NCI-H1417 treated with DMSO at 0.1 percent for 48 hours (cell line): ENCODE measurements around the gene TTC19.

ENCODE experiments used
- DNase-seq: peaks from one replicate; lab custom pipeline; 2025; lab: John Stamatoyannopoulos, UW

The TTC19 gene

GRCh38 chr17:15999141-15999973 lies at the start of gene TTC19, which contains the start of gene ZSWIM7:
TTC19 (plus strand) TSS chr17:15999824; CDS start chr17:15999849, 25 bp downstream.
ZSWIM7 (minus strand) TSS chr17:15999704; CDS start chr17:15999594, 110 bp downstream.
- peak; percentile 52 for DNase-seq

DNA sequence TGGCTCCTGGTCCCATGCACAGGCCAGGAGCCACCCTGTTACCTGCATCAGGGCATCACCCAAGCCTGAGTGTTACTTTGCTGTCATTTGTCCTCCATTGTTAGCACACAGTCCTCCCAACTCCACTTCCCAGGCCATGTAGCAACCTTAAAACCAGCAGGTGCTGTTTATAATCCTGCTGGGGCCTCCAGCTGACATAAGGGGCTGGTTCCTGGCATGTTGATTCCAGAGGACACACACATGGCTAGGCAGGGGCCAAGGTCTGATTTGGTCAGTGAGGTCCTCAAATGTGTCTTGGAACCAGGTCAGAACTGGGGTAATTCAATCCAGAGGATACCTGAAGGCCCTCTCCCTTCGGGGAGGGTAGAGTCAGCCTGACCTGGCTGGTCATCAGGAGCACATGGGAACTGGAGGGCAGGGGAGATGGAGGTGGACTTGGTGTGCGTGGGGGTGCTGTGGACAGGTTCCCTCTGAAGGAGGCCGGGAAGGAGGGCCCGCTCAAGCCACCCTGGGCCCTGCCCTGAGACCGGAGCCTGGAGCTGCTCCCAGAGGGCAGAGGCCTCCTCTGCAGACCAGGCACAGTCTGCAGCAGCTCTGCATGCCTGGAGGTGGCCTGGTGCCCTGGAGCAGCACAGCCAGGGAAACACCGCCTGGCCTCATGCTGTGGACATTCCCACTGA lies 48.1 kb upstream of the TTC19 start:
- DNase-seq = no peak

DNA sequence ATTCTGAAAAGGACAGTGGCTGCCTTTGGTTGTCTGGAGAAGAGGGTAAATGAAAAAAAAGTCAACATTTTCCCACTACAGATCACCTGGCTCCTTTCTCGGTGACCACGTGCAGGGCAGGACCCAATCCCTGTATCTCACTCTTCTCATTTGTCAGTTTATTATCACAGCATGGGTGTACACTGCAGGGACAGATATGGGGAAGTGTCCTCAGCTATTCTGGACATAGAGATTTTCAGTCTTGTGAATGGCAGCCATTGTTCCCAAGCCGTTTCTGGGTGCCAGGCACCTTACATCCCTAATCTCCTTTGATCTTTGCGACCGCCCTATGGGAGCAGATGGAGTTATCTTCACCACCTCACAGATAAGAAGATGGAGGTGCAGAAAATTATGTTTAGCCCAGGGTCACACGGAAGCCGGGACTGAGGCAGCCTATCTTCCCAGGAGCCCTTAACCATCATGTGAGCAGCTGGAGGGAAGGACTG lies 47.5 kb upstream of the TTC19 start:
- DNase-seq = no peak

DNA sequence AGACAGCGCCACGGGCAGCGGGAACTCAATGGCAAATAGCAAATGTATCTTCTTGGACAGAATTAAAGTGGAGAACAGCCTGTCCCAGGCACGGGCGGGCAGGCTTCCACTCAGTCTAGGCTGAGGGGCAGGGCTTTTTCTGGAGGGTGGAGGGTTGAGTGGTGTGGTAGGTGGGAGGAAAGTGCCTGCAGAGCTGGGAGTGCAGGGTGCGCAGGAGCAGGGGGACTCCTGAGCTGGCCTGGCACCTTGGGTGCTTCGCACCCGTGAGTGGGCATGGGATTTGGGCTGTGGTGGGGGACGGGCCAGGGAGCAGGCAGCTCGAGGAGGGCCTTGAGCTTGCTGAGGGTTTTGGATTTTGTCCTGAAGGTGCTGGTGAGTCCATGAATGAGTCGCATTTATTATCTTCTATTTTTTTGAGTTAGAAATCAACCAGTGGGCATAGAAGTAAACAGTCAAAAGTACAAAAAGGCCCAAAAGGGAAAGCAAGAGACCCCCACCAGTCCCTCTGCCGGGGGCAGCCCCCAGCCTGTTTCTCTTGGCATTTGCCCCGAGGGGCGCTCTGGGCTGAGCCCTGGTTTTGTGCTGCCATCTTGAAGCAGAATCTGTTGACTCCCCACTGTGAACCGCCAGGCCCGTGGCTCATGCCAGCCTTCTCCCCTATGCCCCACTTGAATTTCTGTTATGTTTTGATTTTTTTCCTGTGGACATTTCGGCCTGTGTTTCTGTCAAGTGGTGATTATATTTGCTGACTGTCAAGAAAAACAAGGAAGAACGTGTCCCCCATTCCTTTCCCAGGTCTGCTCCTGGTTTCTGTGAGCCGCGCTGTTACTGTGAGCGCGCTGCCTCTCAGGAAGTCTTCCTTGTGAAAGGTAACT lies 46.5 kb upstream of the TTC19 start:
- DNase-seq = no peak

GRCh38 chr17:15954222-15954621 lies 45.4 kb upstream of the TTC19 start:
- no peak for DNase-seq

DNA sequence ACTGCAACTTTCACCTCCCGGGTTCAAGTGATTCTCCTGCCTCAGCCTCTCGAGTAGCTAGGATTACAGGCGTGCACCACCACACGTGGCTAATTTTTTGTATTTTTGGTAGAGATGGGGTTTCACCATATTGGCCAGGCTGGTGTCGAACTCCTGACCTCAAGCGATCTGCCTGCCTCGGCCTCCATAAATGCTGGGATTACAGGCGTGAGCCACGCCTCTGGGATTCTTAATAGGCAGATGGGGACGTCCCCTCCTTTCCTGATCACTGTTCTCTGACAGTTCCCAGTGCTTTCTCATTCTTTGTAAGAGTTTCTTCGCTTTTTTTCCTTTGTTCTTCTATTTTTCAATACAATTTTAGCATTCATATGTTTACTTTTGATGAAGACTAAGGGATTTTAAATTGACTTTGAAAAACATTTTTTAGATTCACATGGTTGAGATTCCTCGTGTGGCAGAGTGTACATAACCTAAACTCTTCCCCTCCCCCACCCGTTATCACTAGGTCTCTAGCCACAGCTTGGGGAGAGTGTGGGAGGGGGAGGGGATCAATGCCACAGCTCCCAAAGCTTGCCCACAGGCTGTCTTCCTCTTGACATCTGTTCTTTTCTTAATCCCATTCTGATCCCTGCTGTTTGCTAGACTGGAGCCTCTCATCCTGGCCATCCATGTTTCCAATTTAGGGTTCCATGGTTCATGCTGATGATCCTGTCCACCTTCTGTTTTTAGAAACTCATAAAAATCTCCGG lies 43.7 kb upstream of the TTC19 start:
- DNase-seq = no peak

GRCh38 chr17:15957206-15957605 lies 42.4 kb upstream of the TTC19 start:
- no peak for DNase-seq

- DNase-seq = no peak
These were observed 41.9 kb upstream of the TTC19 start for GRCh38 chr17:15957608-15958307.

- no peak for DNase-seq
These were observed 41.2 kb upstream of the TTC19 start for GRCh38 chr17:15958484-15958854.

DNA sequence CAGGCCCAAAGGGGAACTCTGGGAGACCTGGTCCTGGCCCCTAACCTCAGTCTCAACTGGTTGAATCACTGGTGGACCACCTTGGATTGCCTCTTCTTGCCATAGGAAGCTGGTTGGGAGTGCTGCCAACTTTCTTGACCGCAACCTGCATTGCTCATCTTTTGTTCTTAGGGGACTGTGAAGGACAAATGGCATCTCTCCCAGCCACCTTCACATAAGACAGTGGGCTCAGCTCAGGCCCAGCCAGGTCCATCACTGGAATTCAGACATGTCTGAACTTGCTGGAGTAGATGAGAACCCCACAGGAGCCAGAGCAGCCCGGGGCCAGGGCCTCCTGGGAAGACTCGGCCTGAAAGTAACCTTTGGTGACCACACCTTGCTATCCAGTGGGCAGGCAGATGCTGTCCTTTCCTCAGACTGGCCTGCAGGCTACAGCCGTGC lies 35.9 kb upstream of the TTC19 start:
- DNase-seq = no peak

- no peak for DNase-seq
These were observed 34.1 kb upstream of the TTC19 start for GRCh38 chr17:15965528-15965927.

DNA sequence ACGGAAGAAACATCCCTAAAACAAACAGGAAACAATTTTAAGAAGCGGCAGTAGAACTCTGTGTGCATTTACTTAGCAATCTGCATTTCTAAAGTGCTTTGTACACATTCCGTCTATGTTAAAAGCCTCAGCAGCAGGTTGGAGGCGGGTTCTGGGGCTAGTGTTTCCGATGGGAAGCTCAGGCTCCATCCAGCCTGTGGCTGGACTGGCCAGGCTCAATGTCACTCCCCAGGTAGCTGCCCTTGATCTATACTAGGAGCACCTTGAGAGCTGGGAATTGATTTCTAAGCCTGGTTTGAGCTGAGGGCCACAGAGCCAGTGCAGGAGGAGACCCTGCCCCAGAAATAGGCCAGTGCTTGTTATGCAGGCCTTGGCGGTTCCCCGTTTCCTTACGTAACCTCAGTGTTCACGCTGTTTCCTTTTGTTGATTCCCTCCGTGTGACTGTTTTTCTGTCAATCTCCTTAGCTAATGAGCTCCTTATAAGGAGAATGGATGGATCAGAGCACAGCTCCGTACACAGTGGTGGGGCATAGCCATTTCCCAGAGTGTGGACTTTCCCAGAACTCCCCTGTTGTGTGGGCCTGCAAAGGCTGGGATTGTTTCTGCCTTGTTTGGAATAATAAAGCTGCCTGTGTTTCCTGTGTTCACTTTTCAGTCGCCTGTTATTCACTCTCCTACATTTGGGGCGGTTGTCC lies 33.3 kb upstream of the TTC19 start:
- no peak for DNase-seq

GRCh38 chr17:15966879-15967248 lies 32.8 kb upstream of the TTC19 start:
- DNase-seq = no peak

GRCh38 chr17:15967706-15968399 lies 31.8 kb upstream of the TTC19 start:
- DNase-seq = no peak

- no peak for DNase-seq
These were observed 30.2 kb upstream of the TTC19 start for GRCh38 chr17:15969463-15969862.

GRCh38 chr17:15970500-15970899 lies 29.1 kb upstream of the TTC19 start:
- no peak for DNase-seq

DNA sequence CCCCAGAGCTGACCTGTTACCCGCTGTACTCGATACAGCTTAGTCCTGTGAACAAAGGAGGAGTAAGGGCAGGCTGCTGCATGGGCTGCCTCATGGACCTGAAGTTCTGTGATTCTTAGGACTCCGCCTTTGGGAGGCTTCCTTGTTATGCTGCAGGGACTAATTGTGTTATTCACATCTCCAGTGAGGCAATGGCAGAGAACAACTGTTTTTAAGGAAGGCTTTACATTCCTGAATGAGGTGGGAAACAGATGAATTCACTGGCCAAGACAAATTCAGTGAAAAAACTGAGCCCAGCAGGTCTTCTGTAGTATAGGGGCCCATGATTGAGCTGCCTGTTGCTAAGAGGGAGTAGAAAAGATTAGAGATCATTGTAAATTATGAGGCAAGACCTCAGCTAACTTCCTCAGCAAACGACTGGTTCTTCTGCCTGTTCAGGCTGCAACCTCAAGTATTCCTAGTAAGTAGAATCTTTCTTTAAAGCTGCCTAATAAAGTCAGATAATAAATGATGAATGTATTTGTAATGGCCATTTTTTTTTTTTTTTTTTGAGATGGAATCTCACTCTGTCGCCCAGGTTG lies 28.4 kb upstream of the TTC19 start:
- no peak for DNase-seq

DNA sequence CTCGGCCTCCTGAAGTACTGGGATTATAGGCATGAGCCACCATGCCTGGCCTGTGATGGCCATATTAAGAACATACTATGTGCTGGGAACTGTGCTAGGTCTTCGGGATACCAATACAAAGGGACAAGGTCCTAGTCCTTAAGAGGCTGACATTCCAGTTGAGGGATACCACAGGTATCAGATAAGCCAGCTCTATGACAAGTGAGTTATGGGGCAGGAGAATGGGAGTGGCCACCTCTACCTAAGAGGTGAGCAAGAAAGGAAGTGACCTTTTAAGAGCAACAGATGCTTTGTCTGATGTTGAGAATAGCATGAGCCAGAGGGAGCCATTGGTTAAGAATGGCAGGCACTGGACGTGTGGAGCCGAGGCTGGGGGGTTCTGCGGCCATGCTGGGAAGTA lies 27.7 kb upstream of the TTC19 start:
- DNase-seq = no peak

GRCh38 chr17:15972497-15972951 lies 27.1 kb upstream of the TTC19 start:
- no peak for DNase-seq
